B cell (primary cell): ENCODE measurements around the gene NR5A1. TPM values are rescaled to one million over a fixed set of nuclear protein-coding genes. Genes with fewer than 3 reads are reported as not detected.

Source experiments
- ATAC-seq: fragments of 200-7000 bp; cut with Tn5 transposase; one replicate; pipeline ENCODE4 v1.10.0; 2021; ENCODE audit warnings: low read depth, mild to moderate bottlenecking, moderate number of reproducible peaks, moderate library complexity
- CTCF ChIA-PET: fragments of 350-600 bp; sonication (Branson Sonifier 250); formaldehyde crosslinking; loops from one replicate; lab custom pipeline; 2021; ENCODE audit warnings: antibody characterized with exemption, inconsistent platforms; lab: Charles Lee
- POLR2A ChIA-PET: fragments of 350-600 bp; sonication (Branson Sonifier 250); formaldehyde crosslinking; loops from one replicate; lab custom pipeline; 2021; ENCODE audit warnings: antibody characterized with exemption; lab: Charles Lee
- DNase-seq: peaks from one replicate; pipeline ENCODE4 v3.0.0; 2013
- H2AFZ ChIP-seq: 2 replicates; pipeline ENCODE4 v1.6.1; 2012; ENCODE audit warnings: mild to moderate bottlenecking, low read depth, low read length; ENCODE audit not compliant: insufficient read depth, poor library complexity, severe bottlenecking
- H3K27ac ChIP-seq, 2 donors: 1 replicate in 1 of 2; 2 replicates in 1 of 2; pipeline ENCODE4 v1.5.1; 2012 to 2013; ENCODE audit warnings: low read length in 2 of 2, mild to moderate bottlenecking in 2 of 2, moderate library complexity in 1 of 2
- H3K27me3 ChIP-seq, 4 experiments: fragments of 200-600 bp in 1 of 4; sonication (generic) in 1 of 4; replicated peaks in 1 of 4; 1 replicate in 2 of 4; 2 replicates in 2 of 4; pipeline versions ENCODE4 v1.6.1 to v1.7.0; 2013 to 2016; ENCODE audit warnings: low read length in 3 of 4, mild to moderate bottlenecking in 2 of 4, mixed read lengths in 1 of 4, moderate library complexity in 1 of 4; ENCODE audit not compliant: insufficient read depth in 4 of 4, control insufficient read depth in 3 of 4; ENCODE audit errors: control extremely low read depth in 1 of 4
- H3K36me3 ChIP-seq, 2 experiments: replicated peaks in 1 of 2; 1 replicate in 1 of 2; 2 replicates in 1 of 2; pipeline versions ENCODE4 v1.6.1 to v1.7.1; 2013; ENCODE audit warnings: low read length in 1 of 2; ENCODE audit not compliant: insufficient read depth in 2 of 2, control insufficient read depth in 1 of 2; ENCODE audit errors: control extremely low read depth in 1 of 2, extremely low read depth in 1 of 2
- H3K4me1 ChIP-seq, 2 donors: fragments of 200-600 bp in 1 of 2; sonication (generic) in 1 of 2; 1 replicate in 1 of 2; 2 replicates in 1 of 2; pipeline versions ENCODE4 v1.5.1 to v1.6.1; 2013 to 2017; ENCODE audit warnings: low read length in 2 of 2; ENCODE audit not compliant: control insufficient read depth in 2 of 2, insufficient read depth in 2 of 2
- H3K4me2 ChIP-seq: replicated peaks from 2 replicates; pipeline ENCODE3; 2012; ENCODE audit warnings: mild to moderate bottlenecking, low read depth, low read length; ENCODE audit not compliant: poor library complexity, severe bottlenecking
- H3K4me3 ChIP-seq, 5 experiments: fragments of 200-600 bp in 1 of 5; sonication (generic) in 1 of 5; 1 replicate in 3 of 5; 2 replicates in 2 of 5; pipeline versions ENCODE4 v1.5.1 to v1.7.0; 2011 to 2016; ENCODE audit warnings: low read length in 4 of 5, mild to moderate bottlenecking in 4 of 5, low read depth in 2 of 5, control low read depth in 1 of 5, moderate library complexity in 1 of 5; ENCODE audit not compliant: insufficient read depth in 1 of 5; ENCODE audit errors: control extremely low read depth in 1 of 5, extremely low read depth in 1 of 5
- H3K79me2 ChIP-seq: fragments of 200-600 bp; sonication (generic); one replicate; pipeline ENCODE4 v1.6.0; 2016; ENCODE audit warnings: low read length; ENCODE audit not compliant: control insufficient read depth, insufficient read depth
- H3K9ac ChIP-seq: fragments of 200-600 bp; sonication (generic); 2 replicates; pipeline ENCODE4 v1.6.1; 2017; ENCODE audit warnings: mild to moderate bottlenecking, low read length, moderate library complexity
- H3K9me3 ChIP-seq, 3 donors: one replicate each; pipeline versions ENCODE4 v1.6.1 to v1.7.1; 2013; ENCODE audit warnings: low read length in 2 of 3; ENCODE audit not compliant: control insufficient read depth in 2 of 3, insufficient read depth in 1 of 3; ENCODE audit errors: control extremely low read depth in 1 of 3
- H4K20me1 ChIP-seq: 2 replicates; pipeline ENCODE4 v1.6.0; 2012; ENCODE audit warnings: mild to moderate bottlenecking, low read length; ENCODE audit not compliant: insufficient read depth, control insufficient read depth, poor library complexity, severe bottlenecking
- H3K27ac Mint-ChIP-seq: one replicate; pipeline ENCODE4 v1.8.0; 2021; ENCODE audit warnings: mixed read lengths
- H3K27me3 Mint-ChIP-seq: one replicate; pipeline ENCODE4 v1.8.0; 2021; ENCODE audit warnings: mixed read lengths
- H3K4me1 Mint-ChIP-seq: one replicate; pipeline ENCODE4 v1.8.0; 2021; ENCODE audit warnings: mixed read lengths
- H3K4me3 Mint-ChIP-seq: one replicate; pipeline ENCODE4 v1.8.0; 2021; ENCODE audit warnings: mixed read lengths
- H3K9me3 Mint-ChIP-seq: one replicate; pipeline ENCODE4 v1.8.0; 2022; ENCODE audit warnings: mixed read lengths; ENCODE audit not compliant: insufficient read depth
- CTCF ChIP-seq: fragments of 200-600 bp; IDR thresholded peaks from one replicate; pipeline ENCODE4 v1.8.0; 2022; ENCODE audit warnings: antibody characterized with exemption, mild to moderate bottlenecking
- EZH2 ChIP-seq: IDR thresholded peaks from 2 replicates; pipeline ENCODE4 v1.6.1; 2012; ENCODE audit warnings: borderline replicate concordance, low read depth, mild to moderate bottlenecking, moderate library complexity, low read length; ENCODE audit not compliant: insufficient read depth, poor library complexity, severe bottlenecking
- WGBS: methylation state at CpG from one replicate; pipeline ENCODE4 v1.1.5; 2013; ENCODE audit warnings: missing lambda C conversion rate; ENCODE audit not compliant: insufficient coverage; 5-methylcytosine and 5-hydroxymethylcytosine counted together
- intact Hi-C: fragments of 100-400 bp; cut with micrococcal nuclease; formaldehyde crosslinking; loops from one replicate; pipeline ENCODE4 v1.10.0; 2022
- polyA plus RNA-seq: library from polyadenylated mRNA; depleted of rRNA; stranded (reverse); fragments of >200 nt; gene quantifications from 2 replicates; pipeline ENCODE4 v1.2.3, GENCODE V29; 2012
- total RNA-seq, 2 donors: library from RNA; stranded (reverse); fragments of 120-200 nt in 1 of 2; gene quantifications; 1 replicate in 1 of 2; 2 replicates in 1 of 2; pipeline versions ENCODE4 v1.2.3 to v1.2.4, GENCODE V29; 2013 to 2022

Gene NR5A1
- total and polyA plus RNA-seq, 2 donors (not counting 1 experiment from before 2014, with no cell fraction given), result not detected

GRCh38 chr9:124443625-124444024, 63.6 kb downstream of the NR5A1 start:
- Histone ChIP-seq H2AFZ (no peak overlapping the region), H3K27ac (no peak overlapping the region), H3K79me2 (no peaks in the 10 kb centered on the region), H3K27me3 (peaks cover 0 to 20% (median 0%) of the 10 kb centered on the region in 4 experiments), H3K4me3 (no peak overlapping the region), H3K9ac (no peak overlapping the region), H3K9me3 (peaks cover 0 to 22% (median 7%) of the 10 kb centered on the region in 3 donors), H3K4me2 (no peak overlapping the region), H3K4me1 (no peaks in the 10 kb centered on the region), H4K20me1 (no peaks in the 10 kb centered on the region), H3K36me3 (no peaks in the 10 kb centered on the region)
- ChIA-PET CTCF (interaction anchor here (0.7 kb wide), 1 partner anchor 30 kb away, joined by 3 read pairs; no protein-coding TSS in a partner anchor), POLR2A (no interaction called here)
- intact Hi-C loops, result no loop called here
- Mint-ChIP-seq H3K4me3 (no peak overlapping the region), H3K27me3 (peaks cover 49% of the 10 kb centered on the region), H3K9me3 (peaks cover 3% of the 10 kb centered on the region), H3K27ac (no peak overlapping the region), H3K4me1 (no peaks in the 10 kb centered on the region)
- no CpG with 5 or more reads among the region's 2 CpGs for WGBS
- no peak for DNase-seq
- TF ChIP-seq EZH2 (no peak), CTCF (no peak)
- ATAC-seq, result no peak

- Mint-ChIP-seq H3K4me1 (no peaks in the 10 kb centered on the region), H3K27me3 (peaks cover 44% of the 10 kb centered on the region), H3K4me3 (no peak overlapping the region), H3K9me3 (peaks cover 3% of the 10 kb centered on the region), H3K27ac (no peak overlapping the region)
- no peak for ATAC-seq
- POLR2A ChIA-PET, result no interaction called here
- H2AFZ ChIP-seq, result no peak overlapping the region
- H3K4me1 ChIP-seq, result no peaks in the 10 kb centered on the region
- H3K27ac ChIP-seq, result no peak overlapping the region
- TF ChIP-seq CTCF (no peak), EZH2 (no peak)
- CTCF ChIA-PET, result no interaction called here
- H3K79me2 ChIP-seq, result no peaks in the 10 kb centered on the region
- H4K20me1 ChIP-seq, result no peaks in the 10 kb centered on the region
- no peak overlapping the region for H3K4me3 ChIP-seq
- no CpG with 5 or more reads among the region's 3 CpGs for WGBS
- no peaks in the 10 kb centered on the region for H3K36me3 ChIP-seq
- H3K4me2 ChIP-seq, result no peak overlapping the region
- DNase-seq, result no peak
- H3K9me3 ChIP-seq, result peaks cover 0 to 24% (median 7%) of the 10 kb centered on the region in 3 donors
- intact Hi-C loops, result no loop called here
- H3K27me3 ChIP-seq, result peaks cover 0 to 13% (median 0%) of the 10 kb centered on the region in 4 experiments
- H3K9ac ChIP-seq, result no peak overlapping the region
Observed at GRCh38 chr9:124442826-124443225, 64.4 kb downstream of the NR5A1 start.
